Panc1 (cell line): Measurements from ENCODE around the gene TOLLIP.

Experiments
- CTCF ChIP-seq: fragments of 450-650 bp; IDR thresholded peaks from 2 replicates; pipeline ENCODE4 v1.5.1; 2017; ENCODE audit warnings: mild to moderate bottlenecking
- REST ChIP-seq, 2 experiments: IDR thresholded peaks; 2 replicates each; pipeline ENCODE4 v1.6.1; 2011 to 2012; ENCODE audit warnings: low read depth in 2 of 2, control low read depth in 1 of 2, low read length in 1 of 2, mild to moderate bottlenecking in 1 of 2, moderate library complexity in 1 of 2; ENCODE audit not compliant: insufficient read depth in 1 of 2
- SIN3A ChIP-seq: IDR thresholded peaks from 2 replicates; pipeline ENCODE4 v1.6.1; 2012; ENCODE audit warnings: low read depth, mild to moderate bottlenecking, low read length, moderate library complexity, borderline replicate concordance; ENCODE audit not compliant: insufficient read depth
- TCF7L2 ChIP-seq: IDR thresholded peaks from 2 replicates; pipeline ENCODE4 v1.6.1; 2011; ENCODE audit warnings: mild to moderate bottlenecking, low read depth, low read length, inconsistent platforms

- TF ChIP-seq CTCF (no peak), TCF7L2 (no peak), REST (IDR thresholded peaks at IDR 0.05; ENCODE audit: insufficient read depth in 1 of 2, low read depth in 2 of 2, low read length in 1 of 2) (no peak), SIN3A (no peak)
These were observed 38.8 kb upstream of the TOLLIP start for GRCh38 chr11:1348146-1348795.
